ENCODE measurements around the gene OTOF. TPM values are rescaled to one million over a fixed set of nuclear protein-coding genes. Genes with fewer than 3 reads are reported as not detected.

Gene OTOF
- total RNA-seq, 1 experiment from 2014 or later, result 0.10 TPM

GRCh38 chr2:26459991-26460612 is 17.8 kb downstream of the OTOF start:
- ATAC-seq, result no peak
- BruUV-seq (replicated peaks), result no TSS peak

More at GRCh38 chr2:26459991-26460612, 17.8 kb downstream of the OTOF start:
- Histone ChIP-seq H3K9me2 (ENCODE audit: insufficient read depth) (no peaks in the 10 kb centered on the region), H3K4me2 (ENCODE audit: low read length) (no peak overlapping the region), H3K27ac (ENCODE audit: low read depth, low read length) (no peak overlapping the region), H3K4me3 (replicated peaks in 1 of 2; ENCODE audit: low read depth in 1 of 2, low read length in 2 of 2) (no peak overlapping the region), H2AFZ (ENCODE audit: low read depth, low read length, poor library complexity, severe bottlenecking) (no peak overlapping the region), H3K9ac (ENCODE audit: low read length) (no peak overlapping the region), H3K4me1 (ENCODE audit: control insufficient read depth in 1 of 2, insufficient read depth in 2 of 2, low read length in 2 of 2) (peaks cover 4 to 33% of the 10 kb centered on the region in 2 experiments; a peak in 3 of 4 replicates), H3K27me3 (ENCODE audit: insufficient read depth, low read length) (no peaks in the 10 kb centered on the region), H3K36me3 (ENCODE audit: control insufficient read depth in 1 of 2, insufficient read depth in 2 of 2, low read length in 2 of 2) (no peaks in the 10 kb centered on the region), H3K9me3 (ENCODE audit: control insufficient read depth in 1 of 2, insufficient read depth in 1 of 2, low read depth in 1 of 2, low read length in 2 of 2) (no peaks in the 10 kb centered on the region), H3K79me2 (ENCODE audit: insufficient read depth, low read length) (no peaks in the 10 kb centered on the region), H4K20me1 (ENCODE audit: insufficient read depth) (no peaks in the 10 kb centered on the region)
- RAD21 ChIA-PET (ENCODE audit: low non-redundant PET in 1 of 2, low total read pairs in 2 of 2, uncharacterized antibody in 2 of 2, unreplicated experiment in 2 of 2), result no interaction called here
- intact Hi-C loops (cut with micrococcal nuclease), result no loop called here
- CTCF ChIA-PET, result interaction anchor here (1.5 kb wide), 1 partner anchor 9 kb away, joined by 4 read pairs; no protein-coding TSS in a partner anchor
- no peak for DNase-seq (ENCODE audit: low read depth, low spot score)
- no peak for TF ChIP-seq CEBPB (IDR thresholded peaks at IDR 0.05; ENCODE audit: low read depth)
- TF ChIP-seq, protein P1, sequence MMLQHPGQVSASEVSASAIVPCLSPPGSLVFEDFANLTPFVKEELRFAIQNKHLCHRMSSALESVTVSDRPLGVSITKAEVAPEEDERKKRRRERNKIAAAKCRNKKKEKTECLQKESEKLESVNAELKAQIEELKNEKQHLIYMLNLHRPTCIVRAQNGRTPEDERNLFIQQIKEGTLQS (IDR thresholded peaks at IDR 0.05), result no peak
- no peak for TF ChIP-seq JUND (IDR thresholded peaks at IDR 0.05)
- no peak for TF ChIP-seq SRF (IDR thresholded peaks at IDR 0.05; ENCODE audit: low read depth)
- TF ChIP-seq RAD21 (IDR thresholded peaks at IDR 0.05; ENCODE audit: low read depth), result no peak
- no peak for TF ChIP-seq EZH2phosphoT487 (IDR thresholded peaks at IDR 0.05; ENCODE audit: borderline replicate concordance)
- no peak for TF ChIP-seq EGR1 (IDR thresholded peaks at IDR 0.05; ENCODE audit: low read depth)
- no peak for TF ChIP-seq CBX3 (IDR thresholded peaks at IDR 0.05; ENCODE audit: low read depth)
- TF ChIP-seq ZFX (IDR thresholded peaks at IDR 0.05), result no peak
- TF ChIP-seq YY1 (IDR thresholded peaks at IDR 0.05; ENCODE audit: extremely low read depth, insufficient replicate concordance, low read depth, low read length), result no peak
- TF ChIP-seq, protein P2, sequence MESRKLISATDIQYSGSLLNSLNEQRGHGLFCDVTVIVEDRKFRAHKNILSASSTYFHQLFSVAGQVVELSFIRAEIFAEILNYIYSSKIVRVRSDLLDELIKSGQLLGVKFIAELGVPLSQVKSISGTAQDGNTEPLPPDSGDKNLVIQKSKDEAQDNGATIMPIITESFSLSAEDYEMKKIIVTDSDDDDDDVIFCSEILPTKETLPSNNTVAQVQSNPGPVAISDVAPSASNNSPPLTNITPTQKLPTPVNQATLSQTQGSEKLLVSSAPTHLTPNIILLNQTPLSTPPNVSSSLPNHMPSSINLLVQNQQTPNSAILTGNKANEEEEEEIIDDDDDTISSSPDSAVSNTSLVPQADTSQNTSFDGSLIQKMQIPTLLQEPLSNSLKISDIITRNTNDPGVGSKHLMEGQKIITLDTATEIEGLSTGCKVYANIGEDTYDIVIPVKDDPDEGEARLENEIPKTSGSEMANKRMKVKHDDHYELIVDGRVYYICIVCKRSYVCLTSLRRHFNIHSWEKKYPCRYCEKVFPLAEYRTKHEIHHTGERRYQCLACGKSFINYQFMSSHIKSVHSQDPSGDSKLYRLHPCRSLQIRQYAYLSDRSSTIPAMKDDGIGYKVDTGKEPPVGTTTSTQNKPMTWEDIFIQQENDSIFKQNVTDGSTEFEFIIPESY (IDR thresholded peaks at IDR 0.05; ENCODE audit: extremely low read depth, insufficient replicate concordance, low read length), result no peak
- no peak for TF ChIP-seq SP1 (IDR thresholded peaks at IDR 0.05; ENCODE audit: low read depth)
- no peak for TF ChIP-seq EZH2 (IDR thresholded peaks at IDR 0.05)
- no peak for TF ChIP-seq SIN3A (IDR thresholded peaks at IDR 0.05; ENCODE audit: low read depth)
- TF ChIP-seq, protein P3, sequence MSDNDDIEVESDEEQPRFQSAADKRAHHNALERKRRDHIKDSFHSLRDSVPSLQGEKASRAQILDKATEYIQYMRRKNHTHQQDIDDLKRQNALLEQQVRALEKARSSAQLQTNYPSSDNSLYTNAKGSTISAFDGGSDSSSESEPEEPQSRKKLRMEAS (IDR thresholded peaks at IDR 0.05), result no peak
- TF ChIP-seq POLR2A (IDR thresholded peaks at IDR 0.05; ENCODE audit: borderline replicate concordance, extremely low read depth, insufficient read depth, insufficient read length), result no peak
- no peak for TF ChIP-seq FOSL1 (IDR thresholded peaks at IDR 0.05; ENCODE audit: low read depth)
- no peak for TF ChIP-seq REST (IDR thresholded peaks at IDR 0.05; ENCODE audit: low read depth)
- POLR2A ChIA-PET, result no interaction called here

All from HCT116 (cell line).